GM18498 (cell line): ENCODE data around the gene SPINK9.

ENCODE experiments used
- ATAC-seq: cut with Tn5 transposase; IDR thresholded peaks from one replicate; pipeline ENCODE4 v1.9.1; 2021; ENCODE audit warnings: mild to moderate bottlenecking, moderate library complexity; ENCODE audit not compliant: unreplicated experiment

The SPINK9 gene

DNA sequence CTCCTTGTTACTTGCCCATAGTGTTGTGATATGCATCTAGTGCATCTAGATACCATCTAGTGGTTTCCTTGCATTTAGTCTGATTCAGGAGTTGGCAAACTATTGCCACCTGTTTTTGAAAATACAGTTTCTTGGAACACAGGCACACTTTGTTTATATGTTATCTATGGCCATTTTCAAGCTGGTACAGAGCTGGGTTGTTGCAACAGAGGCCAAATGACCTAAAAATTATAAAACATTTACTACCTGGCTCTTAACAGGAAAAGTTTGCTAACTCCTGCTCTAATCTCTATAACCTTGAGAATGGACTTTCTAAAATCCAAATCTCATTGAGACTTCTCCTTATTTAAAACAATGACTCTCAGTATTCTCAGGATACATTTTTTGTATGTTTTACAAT is 29.0 kb downstream of the SPINK9 start:
- ATAC-seq = no peak

DNA sequence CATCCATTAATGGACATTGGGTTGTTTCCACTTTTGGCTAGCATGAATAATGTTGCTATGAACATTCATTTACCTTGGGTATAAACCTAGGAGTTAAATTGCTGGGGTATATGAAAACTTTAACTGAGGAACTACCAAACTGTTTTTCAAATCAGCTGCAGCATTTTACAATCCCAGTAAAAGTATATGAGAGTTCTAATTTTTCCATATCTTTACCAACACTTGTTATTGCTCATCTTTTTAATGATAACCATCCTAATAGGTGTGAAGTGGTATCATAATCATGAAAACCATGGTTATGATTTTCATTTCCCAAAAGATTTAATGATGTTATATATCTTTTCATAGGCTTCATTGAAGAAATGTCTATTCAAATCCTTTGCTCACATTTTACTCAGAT is 32.9 kb downstream of the SPINK9 start:
- no peak for ATAC-seq

DNA sequence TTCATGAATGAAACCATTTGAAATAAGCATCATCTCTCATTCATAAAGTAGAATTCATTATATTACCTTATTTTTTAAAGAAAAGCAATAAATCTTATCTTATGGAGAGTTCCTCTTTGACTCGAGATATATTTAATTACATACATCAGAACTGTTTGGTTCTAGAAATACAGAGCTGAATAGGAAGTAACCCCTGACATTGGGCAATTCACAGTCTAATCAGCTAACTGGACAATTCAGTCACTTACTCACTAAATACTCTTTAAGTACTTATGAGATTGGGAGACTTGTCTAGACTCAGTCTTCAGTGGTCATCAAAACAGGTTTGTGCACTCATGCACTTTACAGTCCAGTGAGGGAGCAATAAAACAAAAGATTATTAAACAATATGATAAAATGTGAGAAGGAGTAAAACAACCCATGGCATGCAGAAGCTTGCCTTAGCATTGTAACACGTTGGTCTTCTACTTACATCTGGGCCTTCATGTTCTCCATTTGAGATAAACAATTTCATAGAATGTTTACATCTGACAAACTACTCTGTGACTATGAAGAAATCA is 36.9 kb downstream of the SPINK9 start:
- no peak for ATAC-seq

DNA sequence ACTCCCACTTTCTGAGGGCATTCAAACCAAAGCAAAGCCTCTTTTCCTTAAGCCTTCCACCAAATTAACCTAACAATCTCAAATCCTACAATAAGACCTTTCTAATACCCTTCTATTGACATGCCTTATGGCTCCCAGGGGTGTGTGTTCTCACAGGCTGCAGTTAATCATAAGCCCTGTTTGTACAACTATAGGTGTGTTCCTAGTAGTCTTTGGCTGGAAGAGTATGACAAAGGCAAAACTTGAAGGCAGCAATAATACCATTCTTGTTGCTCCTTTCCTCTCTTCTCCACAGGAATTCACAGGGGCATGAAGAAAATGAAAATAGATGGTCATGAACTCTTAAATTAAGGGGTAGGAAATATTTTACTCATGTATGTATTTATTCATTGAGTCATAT is 37.5 kb downstream of the SPINK9 start:
- ATAC-seq = no peak

DNA sequence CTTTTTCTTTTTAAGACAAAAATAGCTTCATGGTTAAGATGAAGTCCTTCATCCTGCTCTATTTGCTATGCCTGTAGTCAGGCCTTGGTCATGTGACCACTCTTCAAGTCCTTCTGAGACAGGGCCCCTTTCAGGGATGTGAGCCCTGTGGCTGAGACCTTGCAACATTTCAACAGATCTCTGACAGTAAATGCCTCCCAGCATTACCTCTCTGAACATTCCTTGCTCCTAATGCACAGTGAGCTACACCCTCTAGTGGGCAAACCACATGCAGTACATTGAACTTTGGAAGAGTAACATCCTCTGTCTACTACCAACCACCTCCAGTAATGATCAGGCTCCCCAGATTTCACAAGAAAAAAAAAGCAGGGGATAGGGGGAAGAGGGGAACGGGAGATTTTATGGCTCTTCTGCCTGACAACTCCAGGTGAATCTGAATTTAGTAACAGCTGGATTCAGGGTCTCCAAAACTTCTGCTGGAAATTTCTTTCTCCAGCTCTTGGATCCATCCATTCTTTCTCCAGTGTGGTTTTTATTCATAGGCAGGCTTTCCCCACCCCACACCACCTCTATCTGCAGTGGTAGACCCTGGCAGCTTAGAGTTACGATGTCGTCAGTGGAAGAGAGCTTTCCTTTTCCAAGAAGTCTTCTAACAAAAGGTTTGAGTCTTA is 39.5 kb downstream of the SPINK9 start:
- peak; percentile 93 for ATAC-seq

DNA sequence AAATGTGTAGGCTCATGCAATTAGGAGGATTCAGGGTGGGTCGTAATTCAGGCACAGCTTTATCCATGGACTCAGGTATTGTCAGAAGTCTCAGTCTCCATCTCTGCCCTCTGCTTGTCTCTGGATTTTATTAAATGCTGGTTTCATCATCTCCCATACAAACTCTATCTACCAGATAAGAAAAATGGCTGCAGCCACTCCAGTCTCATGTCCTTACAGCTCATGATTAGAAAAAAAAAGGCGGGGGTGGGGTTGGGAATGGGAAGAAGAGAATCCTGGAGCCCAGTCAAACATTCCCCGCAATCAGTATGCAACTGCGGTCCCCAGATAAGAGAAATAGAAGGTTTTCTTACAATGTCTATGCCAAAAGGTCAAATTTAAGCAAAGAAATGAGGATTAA is 40.8 kb downstream of the SPINK9 start:
- ATAC-seq = no peak

DNA sequence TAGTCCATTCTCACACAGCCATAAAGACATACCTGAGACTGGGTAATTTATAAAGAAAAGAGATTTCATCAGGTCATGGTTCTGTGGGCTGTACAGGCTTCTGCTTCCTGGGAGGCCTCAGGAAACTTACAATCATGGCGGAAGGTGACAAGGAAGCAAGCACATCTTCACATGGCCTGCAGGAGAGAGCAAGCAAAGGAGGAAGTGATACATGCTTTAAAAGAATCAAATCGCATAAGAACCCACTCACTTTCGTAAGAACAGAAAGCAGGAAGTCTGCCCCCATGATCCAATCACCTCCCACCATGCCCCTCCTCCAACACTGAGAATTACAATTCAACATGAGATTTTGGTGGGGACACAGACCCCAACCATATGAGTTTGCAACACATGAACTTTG is 43.3 kb downstream of the SPINK9 start:
- no peak for ATAC-seq

DNA sequence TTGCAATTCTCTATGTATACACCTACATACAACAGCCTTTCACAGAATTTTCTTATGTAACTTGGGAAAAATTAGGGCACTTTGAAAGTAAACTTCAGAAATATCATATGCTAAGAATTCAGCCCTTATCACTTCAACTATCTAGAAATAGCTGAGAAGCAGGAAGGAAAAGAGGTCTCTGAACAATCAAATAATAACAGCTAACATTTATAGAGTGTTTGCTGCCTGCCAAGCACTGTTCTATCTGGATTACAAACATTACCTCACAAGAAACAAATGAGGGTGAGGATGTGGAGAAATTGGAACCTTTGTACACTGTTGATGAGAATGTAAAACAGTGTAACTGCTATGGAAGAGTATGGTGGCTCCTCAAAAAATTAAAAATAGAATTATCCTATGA is 44.0 kb downstream of the SPINK9 start:
- no peak for ATAC-seq

DNA sequence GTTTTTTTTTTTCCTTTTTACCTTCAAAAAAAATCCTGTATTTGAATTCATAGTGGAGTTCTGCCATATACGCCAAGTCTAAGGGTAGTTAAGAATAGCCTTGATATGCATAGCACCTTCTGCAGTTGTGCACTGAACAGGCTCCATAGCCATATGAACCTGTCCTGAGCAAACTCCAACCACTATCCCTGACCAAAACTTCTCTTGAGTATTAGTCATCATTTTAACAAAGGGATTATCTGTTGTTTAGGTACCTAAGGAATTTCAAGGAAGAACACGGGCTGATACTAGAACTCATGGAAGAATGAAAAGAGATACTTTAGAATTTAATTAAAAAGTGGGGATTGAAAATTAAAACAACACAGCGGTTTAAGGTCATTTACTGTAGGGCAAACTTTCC is 46.5 kb downstream of the SPINK9 start:
- no peak for ATAC-seq

DNA sequence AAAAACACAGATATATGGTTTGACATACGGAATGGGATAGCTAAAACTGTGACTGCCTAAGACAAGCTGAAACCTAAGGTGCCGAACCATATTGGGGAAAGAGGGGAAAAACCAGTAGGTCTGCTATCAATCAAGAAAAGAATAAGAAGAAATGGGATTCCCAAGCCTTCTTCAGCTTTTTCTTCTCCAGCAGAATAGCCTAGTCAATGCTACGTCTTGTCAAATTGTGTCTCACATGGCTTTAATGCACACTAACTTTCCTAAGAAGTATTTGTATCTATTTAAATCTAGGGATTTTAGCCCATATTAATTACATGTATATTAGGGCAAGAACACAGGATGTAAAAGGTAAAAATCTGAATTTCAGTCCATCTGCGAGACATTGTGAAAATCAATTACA is 47.6 kb downstream of the SPINK9 start:
- no peak for ATAC-seq

DNA sequence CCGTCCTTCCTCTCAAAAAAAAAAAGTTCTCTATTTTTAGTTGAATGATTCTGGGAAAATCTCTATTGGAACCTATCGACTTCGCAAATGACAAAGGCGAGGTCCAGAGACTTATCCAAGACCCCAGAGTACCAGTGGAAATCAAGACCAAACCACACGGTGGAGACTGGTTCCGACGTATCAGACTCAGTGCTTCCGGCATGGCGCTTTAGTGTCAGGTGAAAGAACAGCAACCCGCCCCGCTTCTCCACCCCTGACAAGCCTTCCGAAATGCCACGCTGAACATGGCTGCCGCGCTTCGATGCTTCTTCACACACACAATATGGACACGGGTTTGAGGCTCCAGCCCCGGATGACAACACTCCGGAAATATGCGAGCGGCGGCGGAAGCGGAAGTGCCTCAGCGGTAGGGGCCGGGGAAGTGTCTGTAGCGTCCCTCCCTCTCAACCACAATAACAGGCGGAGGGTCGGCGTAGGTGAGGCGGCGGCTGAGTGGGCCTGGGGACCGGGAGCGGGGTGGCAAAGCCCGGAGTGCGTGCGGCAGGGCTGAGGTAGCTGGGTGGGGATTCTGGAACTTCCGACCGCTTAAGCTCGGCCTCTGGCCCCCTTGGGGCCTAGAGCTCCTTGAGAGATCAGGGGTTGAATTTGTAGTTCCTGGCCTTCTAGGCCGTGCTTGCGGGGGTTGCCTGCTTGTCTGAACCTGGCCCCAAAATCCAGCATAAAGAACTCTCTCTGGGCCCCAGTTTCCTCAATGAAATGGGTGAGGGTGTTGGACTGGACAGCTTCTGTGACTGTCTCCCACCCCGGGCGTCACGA is 48.4 kb downstream of the SPINK9 start, which contains the start of gene FBXO38:
TSS of gene FBXO38 (plus strand) at position 395 of the 816 bp plus-strand sequence. CDS start 10,819 bp downstream, outside the sequence.
- peak; percentile 99 for ATAC-seq

DNA sequence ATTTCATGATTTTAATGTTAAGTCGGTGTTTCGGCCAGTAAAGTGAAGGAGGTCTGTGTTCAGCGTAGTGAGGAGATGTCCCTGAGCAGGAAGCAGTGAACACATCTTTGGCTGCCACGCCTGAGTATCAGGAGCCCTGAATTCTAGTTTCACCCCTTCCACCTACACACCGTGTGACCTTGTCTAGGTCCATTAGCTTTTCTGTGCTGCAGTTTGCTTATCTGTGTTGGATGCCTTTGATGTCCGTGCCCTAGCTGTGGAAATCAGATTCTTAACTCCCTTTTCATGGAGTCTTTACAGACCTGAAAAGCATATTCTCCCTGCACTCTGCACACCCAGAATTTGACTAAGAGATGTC is 49.0 kb downstream of the SPINK9 start:
- ATAC-seq = peak; percentile 22

DNA sequence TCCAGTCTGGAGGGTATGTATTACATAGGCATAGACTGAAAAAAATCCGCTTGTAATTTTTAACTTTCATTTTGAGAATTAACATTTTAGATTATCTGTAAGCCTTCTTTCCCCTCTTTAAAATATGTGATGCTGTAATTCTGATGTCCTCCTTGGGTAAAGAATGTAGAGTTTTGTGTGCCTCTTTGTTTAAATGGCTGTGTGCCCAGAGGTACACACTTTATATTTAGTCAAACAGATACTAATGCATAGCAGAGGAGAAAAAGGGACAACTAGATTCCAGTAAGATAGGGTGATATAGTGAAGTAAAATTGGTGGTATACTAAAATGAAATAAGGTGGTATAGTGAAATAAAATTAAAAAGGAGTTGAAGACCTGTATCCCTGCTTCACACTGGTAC is 49.7 kb downstream of the SPINK9 start:
- no peak for ATAC-seq

DNA sequence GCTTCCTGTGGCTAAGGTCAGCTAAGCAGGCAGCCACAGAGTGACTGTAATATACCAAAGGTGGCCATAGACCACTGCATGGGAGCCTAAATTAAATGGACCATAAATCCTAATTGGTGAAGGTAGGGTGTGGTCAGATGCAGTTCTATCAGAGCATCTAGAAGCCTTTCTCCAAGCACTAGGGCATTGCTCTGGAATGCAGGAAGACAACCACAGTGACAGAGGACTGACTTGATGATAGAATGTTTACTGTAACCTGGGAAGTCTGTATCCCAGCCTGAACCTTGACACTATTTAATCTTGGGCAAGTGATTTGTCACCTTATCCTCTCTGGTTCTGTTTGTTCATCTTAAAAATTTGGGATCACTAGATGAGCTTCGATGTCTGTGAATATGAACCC is 50.7 kb downstream of the SPINK9 start:
- no peak for ATAC-seq

DNA sequence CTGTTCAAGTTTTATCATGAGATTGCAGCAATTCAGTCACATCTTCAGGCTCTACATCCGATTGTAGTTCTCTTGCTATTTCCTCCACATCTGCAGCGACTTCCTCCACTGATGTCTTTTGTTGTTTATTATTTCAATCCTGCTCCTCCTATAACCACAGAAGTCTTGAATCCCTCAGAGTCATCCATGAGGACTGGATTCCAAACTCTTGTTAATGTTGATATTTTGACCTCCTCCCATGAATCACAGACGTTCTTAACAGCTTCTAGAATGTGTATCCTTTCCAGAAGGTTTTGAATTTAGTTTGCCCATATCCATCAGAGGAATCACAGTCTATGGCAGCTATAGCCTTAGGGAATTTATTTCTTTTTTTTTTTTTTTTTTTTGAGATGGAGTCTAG is 52.0 kb downstream of the SPINK9 start:
- ATAC-seq = no peak

DNA sequence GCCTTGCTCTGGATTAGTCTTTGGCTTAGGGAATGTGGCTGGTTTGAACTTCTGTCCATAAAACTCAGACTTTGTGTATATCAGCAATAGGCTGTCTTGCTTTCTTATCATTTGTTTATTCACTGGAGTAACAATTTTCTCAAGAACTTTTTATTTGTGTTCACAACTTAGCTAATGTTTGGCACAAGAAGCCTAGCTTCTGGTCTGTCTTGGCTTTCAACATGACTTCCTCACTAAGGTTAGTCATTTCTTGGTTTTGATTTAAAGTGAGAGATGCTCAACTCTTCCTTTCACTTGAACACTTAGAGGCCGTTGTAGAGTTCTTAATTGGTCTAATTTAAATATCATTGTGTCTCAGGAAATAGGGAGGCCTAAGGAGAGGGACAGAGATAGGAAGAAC is 53.3 kb downstream of the SPINK9 start:
- no peak for ATAC-seq
